CD4-positive, alpha-beta memory T cell (primary cell): ENCODE data around the gene SLC25A10. TPM values are rescaled to one million over a fixed set of nuclear protein-coding genes. Genes with fewer than 3 reads are reported as not detected.
A peak's percentile ranks its signal among the peaks of the same experiment; 100 is the strongest.

Experiments
- CTCF ChIA-PET: fragments of 350-600 bp; sonication (Branson Sonifier 250); formaldehyde crosslinking; loops from one replicate; lab custom pipeline; 2021; ENCODE audit warnings: inconsistent platforms; ENCODE audit not compliant: partially characterized antibody; lab: Charles Lee
- POLR2A ChIA-PET: fragments of 350-600 bp; sonication (Branson Sonifier 250); formaldehyde crosslinking; loops from one replicate; lab custom pipeline; 2021; ENCODE audit not compliant: partially characterized antibody; lab: Charles Lee
- DNase-seq, 5 donors: peaks; one replicate each; pipeline versions ENCODE4 v3.0.0 to v3.0.0-alpha.2; 2020 to 2022; ENCODE audit warnings: mixed read lengths in 1 of 5
- H3K27ac ChIP-seq: one replicate; pipeline ENCODE4 v1.7.0; 2013; ENCODE audit warnings: low read depth, low read length
- H3K27me3 ChIP-seq: 2 replicates; pipeline ENCODE4 v1.7.0; 2013; ENCODE audit warnings: mild to moderate bottlenecking, low read length, moderate library complexity; ENCODE audit not compliant: insufficient read depth
- H3K36me3 ChIP-seq: 2 replicates; pipeline ENCODE4 v1.7.0; 2013; ENCODE audit warnings: mild to moderate bottlenecking, low read length, moderate library complexity; ENCODE audit not compliant: insufficient read depth
- H3K4me1 ChIP-seq: 2 replicates; pipeline ENCODE4 v1.7.0; 2013; ENCODE audit warnings: mild to moderate bottlenecking, low read length, moderate library complexity; ENCODE audit not compliant: insufficient read depth
- H3K4me3 ChIP-seq, 2 donors: one replicate each; pipeline ENCODE4 v1.7.0; 2013; ENCODE audit warnings: low read length in 2 of 2, mild to moderate bottlenecking in 1 of 2
- H3K9me3 ChIP-seq, 2 donors: one replicate each; pipeline ENCODE4 v1.7.0; 2013; ENCODE audit warnings: low read length in 2 of 2, control low read depth in 1 of 2; ENCODE audit not compliant: control insufficient read depth in 1 of 2
- H3K27ac Mint-ChIP-seq, 7 donors: one replicate each; pipeline ENCODE4 v1.8.0; 2020 to 2021; ENCODE audit warnings: mixed read lengths in 7 of 7, mild to moderate bottlenecking in 6 of 7, inconsistent platforms in 3 of 7, moderate library complexity in 3 of 7
- H3K27me3 Mint-ChIP-seq, 2 donors: one replicate each; pipeline ENCODE4 v1.8.0; 2020 to 2021; ENCODE audit warnings: mixed read lengths in 2 of 2
- H3K36me3 Mint-ChIP-seq, 2 donors: one replicate each; pipeline ENCODE4 v1.8.0; 2020 to 2021; ENCODE audit warnings: mixed read lengths in 2 of 2, inconsistent platforms in 1 of 2, mild to moderate bottlenecking in 1 of 2
- H3K4me1 Mint-ChIP-seq, 4 donors: one replicate each; pipeline ENCODE4 v1.8.0; 2020 to 2021; ENCODE audit warnings: mixed read lengths in 4 of 4, mild to moderate bottlenecking in 1 of 4
- H3K4me3 Mint-ChIP-seq, 8 donors: one replicate each; pipeline ENCODE4 v1.8.0; 2020 to 2021; ENCODE audit warnings: mixed read lengths in 8 of 8, mild to moderate bottlenecking in 7 of 8, moderate library complexity in 6 of 8, inconsistent platforms in 3 of 8
- H3K9me3 Mint-ChIP-seq, 8 donors: one replicate each; pipeline ENCODE4 v1.8.0; 2020 to 2021; ENCODE audit warnings: mixed read lengths in 8 of 8, mild to moderate bottlenecking in 5 of 8, inconsistent platforms in 3 of 8, moderate library complexity in 1 of 8
- intact Hi-C: fragments of 100-400 bp; cut with micrococcal nuclease; formaldehyde crosslinking; loops from one replicate; pipeline ENCODE4 v1.15.1; 2023
- polyA plus RNA-seq, 2 donors: library from polyadenylated mRNA; unstranded; fragments of 300-500 nt; fragmentation: Illumina TruSeq; gene quantifications; one replicate each; pipeline ENCODE4 v1.2.3, GENCODE V29; 2021
- total RNA-seq, 2 experiments: library from RNA; stranded (reverse); gene quantifications; one replicate each; pipeline ENCODE4 v1.2.3, GENCODE V29; 2021

Gene SLC25A10
- total and polyA plus RNA-seq, 4 experiments from 2014 or later: 3.2 to 5.2 (median 4.5) TPM

DNA sequence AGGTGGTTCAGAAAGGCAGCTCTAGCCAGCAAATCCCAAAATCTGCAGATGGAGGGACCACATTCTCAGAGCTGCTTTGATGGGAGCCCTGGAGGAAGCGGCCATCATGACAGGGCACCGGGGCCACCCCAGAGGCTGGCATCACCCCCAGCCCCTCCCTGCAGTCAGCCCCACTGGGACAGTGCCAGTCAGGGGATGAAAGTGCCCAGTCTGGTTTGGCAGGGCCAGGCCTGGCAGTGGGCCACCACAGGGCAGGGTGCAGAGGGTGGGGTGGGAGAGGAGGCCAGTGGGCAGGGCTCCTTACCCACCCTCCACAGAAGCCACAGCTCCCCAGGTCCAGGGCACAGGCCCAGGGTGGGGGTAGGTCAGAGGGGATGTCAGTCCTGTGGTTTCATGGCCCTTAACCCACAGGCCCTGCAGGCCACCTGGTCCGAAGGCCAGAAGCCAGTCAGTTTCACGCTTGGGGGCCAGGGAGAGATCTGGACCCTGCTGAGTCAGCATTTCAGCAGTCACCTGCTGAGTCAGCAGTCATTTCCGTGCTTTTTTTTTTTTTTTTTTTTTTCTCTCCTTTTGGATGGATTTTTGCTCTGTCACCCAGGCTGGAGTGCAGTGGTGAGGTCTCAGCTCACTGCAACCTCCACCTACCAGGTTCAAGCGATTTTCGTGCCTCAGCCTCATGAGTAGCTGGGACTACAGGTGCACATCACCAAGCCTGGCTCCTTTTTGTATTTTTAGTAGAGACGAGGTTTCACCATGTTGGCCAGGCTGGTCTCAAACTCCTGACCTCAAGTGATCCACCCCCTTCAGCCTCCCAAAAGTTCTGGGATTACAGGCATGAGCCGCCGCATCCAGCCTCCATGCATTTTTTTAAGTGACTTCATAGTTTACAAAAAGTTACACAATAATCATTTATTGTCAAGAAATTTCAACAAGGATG is 10.4 kb downstream of the SLC25A10 start:
- H3K36me3 ChIP-seq: no peaks in the 10 kb centered on the region
- no peak overlapping the region for H3K27ac ChIP-seq
- no peaks in the 10 kb centered on the region for H3K9me3 ChIP-seq
- no peak for DNase-seq
- H3K4me1 ChIP-seq: no peaks in the 10 kb centered on the region
- ChIA-PET POLR2A (interaction anchor here (0.6 to 1.5 kb wide), 2 partner anchors 19 to 617 kb away, joined by 3 read pairs; partner anchors contain the start of gene MRPL12), CTCF (interaction anchor here (0.7 kb wide), 1 partner anchor 1345 kb away, joined by 3 read pairs; no protein-coding TSS in a partner anchor)
- H3K9me3 Mint-ChIP-seq: no peaks in the 10 kb centered on the region
- no peak overlapping the region for H3K27ac Mint-ChIP-seq
- peaks cover 9 to 11% of the 10 kb centered on the region in 2 donors for H3K27me3 Mint-ChIP-seq
- intact Hi-C loops: no loop called here
- no peaks in the 10 kb centered on the region for H3K36me3 Mint-ChIP-seq
- no peak overlapping the region for H3K4me3 ChIP-seq
- no peaks in the 10 kb centered on the region for H3K27me3 ChIP-seq
- no peak overlapping the region for H3K4me3 Mint-ChIP-seq
- peaks cover 0 to 3% (median 1%) of the 10 kb centered on the region in 4 donors for H3K4me1 Mint-ChIP-seq

DNA sequence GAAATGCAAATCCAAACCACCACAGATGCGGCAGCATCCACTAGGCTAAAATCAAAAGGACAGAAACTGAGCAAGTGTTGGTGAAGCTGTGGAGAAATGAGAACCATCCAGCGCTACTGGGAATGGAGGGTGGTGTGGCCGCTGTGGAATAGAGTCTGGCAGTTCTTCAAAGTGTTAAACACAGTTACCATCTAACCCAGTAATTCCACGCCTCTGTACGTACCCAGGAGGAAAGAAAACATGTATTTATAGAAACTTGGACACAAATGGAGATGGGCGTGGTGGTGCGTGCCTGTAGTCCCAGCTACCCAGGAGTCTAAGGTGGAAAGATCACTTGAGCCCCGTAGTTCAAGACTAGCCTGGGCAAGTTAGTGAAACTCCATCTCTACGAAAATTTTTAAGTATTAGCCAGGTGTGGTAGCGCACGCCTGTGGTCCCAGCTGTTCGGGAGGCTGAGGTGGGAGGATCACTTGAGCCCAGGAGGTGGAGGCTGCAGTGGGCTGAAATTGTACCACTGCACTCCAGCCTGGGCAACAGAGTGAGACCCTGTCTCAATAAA is 11.6 kb downstream of the SLC25A10 start:
- Histone ChIP-seq H3K36me3 (no peaks in the 10 kb centered on the region), H3K9me3 (no peaks in the 10 kb centered on the region), H3K4me1 (no peaks in the 10 kb centered on the region), H3K4me3 (no peak overlapping the region), H3K27ac (no peak overlapping the region), H3K27me3 (no peaks in the 10 kb centered on the region)
- intact Hi-C loops: no loop called here
- H3K4me3 Mint-ChIP-seq: no peak overlapping the region
- DNase-seq: no peak
- H3K27ac Mint-ChIP-seq: no peak overlapping the region
- CTCF ChIA-PET: no interaction called here
- H3K36me3 Mint-ChIP-seq: no peaks in the 10 kb centered on the region
- POLR2A ChIA-PET: no interaction called here
- H3K4me1 Mint-ChIP-seq: peaks cover 0 to 3% (median 1%) of the 10 kb centered on the region in 4 donors
- H3K27me3 Mint-ChIP-seq: peaks cover 9 to 11% of the 10 kb centered on the region in 2 donors
- no peaks in the 10 kb centered on the region for H3K9me3 Mint-ChIP-seq

DNA sequence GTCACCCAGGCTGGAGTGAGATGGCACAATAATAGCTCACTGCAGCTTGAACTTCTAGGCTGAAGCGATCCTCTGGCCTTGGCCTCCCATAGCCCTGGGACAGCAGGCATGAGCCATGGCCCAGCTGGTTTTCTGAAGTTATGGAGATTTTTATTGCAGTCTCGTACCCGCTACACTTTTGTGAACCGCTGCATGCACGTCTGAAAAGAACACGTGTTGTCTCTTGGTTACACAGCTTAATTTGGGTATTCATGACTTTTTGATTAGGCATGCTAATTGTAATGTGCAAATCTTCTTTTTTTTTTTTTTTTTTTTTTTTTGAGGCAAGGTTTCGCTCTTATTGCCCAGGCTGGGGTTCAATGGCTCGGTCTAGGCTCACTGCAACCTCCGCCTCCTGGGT is 13.4 kb downstream of the SLC25A10 start:
- no peaks in the 10 kb centered on the region for H3K4me1 ChIP-seq
- H3K27ac ChIP-seq: no peak overlapping the region
- CTCF ChIA-PET: interaction anchor here (0.6 to 1.6 kb wide), 2 partner anchors 12 kb away, joined by 3 to 6 read pairs; no protein-coding TSS in a partner anchor
- H3K4me1 Mint-ChIP-seq: peaks cover 0 to 3% (median 1%) of the 10 kb centered on the region in 4 donors
- H3K9me3 ChIP-seq: no peaks in the 10 kb centered on the region
- H3K27ac Mint-ChIP-seq: no peak overlapping the region
- no peak overlapping the region for H3K4me3 Mint-ChIP-seq
- no peak for DNase-seq
- no peaks in the 10 kb centered on the region for H3K27me3 ChIP-seq
- no peaks in the 10 kb centered on the region for H3K36me3 Mint-ChIP-seq
- POLR2A ChIA-PET: no interaction called here
- intact Hi-C loops: no loop called here
- no peaks in the 10 kb centered on the region for H3K9me3 Mint-ChIP-seq
- H3K27me3 Mint-ChIP-seq: peaks cover 12 to 15% of the 10 kb centered on the region in 2 donors
- no peak overlapping the region for H3K4me3 ChIP-seq
- no peaks in the 10 kb centered on the region for H3K36me3 ChIP-seq

DNA sequence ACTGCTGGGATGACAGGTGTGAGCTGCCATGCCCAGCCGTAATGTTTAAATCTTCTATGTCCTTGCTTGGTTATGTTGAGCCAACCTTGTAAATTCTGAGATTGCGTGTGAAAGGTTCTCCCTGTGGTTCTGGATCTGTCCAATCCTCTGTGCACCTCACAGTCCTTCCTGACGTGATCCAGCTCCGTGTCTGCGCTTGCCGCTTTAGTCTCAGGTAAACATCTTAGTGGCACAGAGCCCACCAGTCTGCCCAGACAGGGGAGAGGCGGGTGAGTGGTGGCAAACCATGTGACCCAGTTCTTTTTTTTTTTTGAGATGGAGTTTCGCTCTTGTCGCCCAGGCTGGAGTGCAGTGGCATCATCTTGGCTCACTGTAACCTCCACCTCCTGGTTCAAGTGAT is 13.9 kb downstream of the SLC25A10 start:
- intact Hi-C loops: no loop called here
- Histone ChIP-seq H3K9me3 (no peaks in the 10 kb centered on the region), H3K27ac (no peak overlapping the region), H3K36me3 (no peaks in the 10 kb centered on the region), H3K27me3 (no peaks in the 10 kb centered on the region), H3K4me3 (no peak overlapping the region), H3K4me1 (no peaks in the 10 kb centered on the region)
- ChIA-PET CTCF (interaction anchor here (1.6 kb wide), 1 partner anchor 12 kb away, joined by 6 read pairs; no protein-coding TSS in a partner anchor), POLR2A (no interaction called here)
- Mint-ChIP-seq H3K36me3 (no peaks in the 10 kb centered on the region), H3K27ac (no peak overlapping the region), H3K4me1 (peaks cover 0 to 3% (median 1%) of the 10 kb centered on the region in 4 donors), H3K9me3 (no peaks in the 10 kb centered on the region), H3K27me3 (peaks cover 14 to 18% of the 10 kb centered on the region in 2 donors), H3K4me3 (no peak overlapping the region)
- DNase-seq: no peak

DNA sequence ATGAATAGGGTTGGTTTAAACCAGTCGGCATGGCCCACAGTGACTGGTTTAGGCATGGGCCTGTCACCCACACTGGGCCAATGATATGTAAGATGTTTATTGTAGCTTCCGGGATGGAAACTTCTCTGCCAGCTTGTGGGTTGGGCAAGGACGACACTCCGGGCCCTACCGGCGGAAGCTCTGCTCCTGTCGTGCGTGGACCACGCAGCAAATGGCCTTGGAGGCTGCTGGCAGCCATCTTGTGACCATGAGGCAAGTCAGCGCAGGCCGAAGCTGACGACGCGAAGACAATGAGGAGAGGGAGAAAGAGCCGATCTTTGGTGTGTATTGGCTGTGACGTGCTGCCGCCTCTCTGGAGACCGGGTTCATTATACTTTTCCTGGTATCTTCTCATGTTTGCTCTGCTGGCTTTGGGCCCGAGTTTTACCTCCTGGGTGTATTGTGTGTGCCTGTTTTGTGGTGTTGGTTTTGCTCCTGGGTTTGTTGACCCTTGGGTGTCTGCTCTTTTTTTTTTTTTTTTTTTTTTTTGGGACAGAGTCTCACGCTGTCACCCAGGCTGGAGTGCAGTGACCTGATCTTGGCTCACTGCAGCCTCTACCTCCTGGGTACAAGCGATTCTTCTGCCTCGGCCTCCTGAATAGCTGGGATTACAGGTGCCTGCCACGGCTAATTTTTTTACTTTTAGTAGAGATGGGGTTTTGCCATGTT is 15.4 kb downstream of the SLC25A10 start:
- Mint-ChIP-seq H3K27me3 (peaks cover 15 to 19% of the 10 kb centered on the region in 2 donors), H3K27ac (no peak overlapping the region), H3K4me3 (no peak overlapping the region), H3K9me3 (no peaks in the 10 kb centered on the region), H3K4me1 (peaks cover 0 to 3% (median 1%) of the 10 kb centered on the region in 4 donors), H3K36me3 (no peaks in the 10 kb centered on the region)
- intact Hi-C loops: no loop called here
- Histone ChIP-seq H3K9me3 (no peaks in the 10 kb centered on the region), H3K4me3 (no peak overlapping the region), H3K27ac (no peak overlapping the region), H3K36me3 (no peaks in the 10 kb centered on the region), H3K27me3 (no peaks in the 10 kb centered on the region), H3K4me1 (no peaks in the 10 kb centered on the region)
- DNase-seq: no peak
- ChIA-PET POLR2A (no interaction called here), CTCF (no interaction called here)

DNA sequence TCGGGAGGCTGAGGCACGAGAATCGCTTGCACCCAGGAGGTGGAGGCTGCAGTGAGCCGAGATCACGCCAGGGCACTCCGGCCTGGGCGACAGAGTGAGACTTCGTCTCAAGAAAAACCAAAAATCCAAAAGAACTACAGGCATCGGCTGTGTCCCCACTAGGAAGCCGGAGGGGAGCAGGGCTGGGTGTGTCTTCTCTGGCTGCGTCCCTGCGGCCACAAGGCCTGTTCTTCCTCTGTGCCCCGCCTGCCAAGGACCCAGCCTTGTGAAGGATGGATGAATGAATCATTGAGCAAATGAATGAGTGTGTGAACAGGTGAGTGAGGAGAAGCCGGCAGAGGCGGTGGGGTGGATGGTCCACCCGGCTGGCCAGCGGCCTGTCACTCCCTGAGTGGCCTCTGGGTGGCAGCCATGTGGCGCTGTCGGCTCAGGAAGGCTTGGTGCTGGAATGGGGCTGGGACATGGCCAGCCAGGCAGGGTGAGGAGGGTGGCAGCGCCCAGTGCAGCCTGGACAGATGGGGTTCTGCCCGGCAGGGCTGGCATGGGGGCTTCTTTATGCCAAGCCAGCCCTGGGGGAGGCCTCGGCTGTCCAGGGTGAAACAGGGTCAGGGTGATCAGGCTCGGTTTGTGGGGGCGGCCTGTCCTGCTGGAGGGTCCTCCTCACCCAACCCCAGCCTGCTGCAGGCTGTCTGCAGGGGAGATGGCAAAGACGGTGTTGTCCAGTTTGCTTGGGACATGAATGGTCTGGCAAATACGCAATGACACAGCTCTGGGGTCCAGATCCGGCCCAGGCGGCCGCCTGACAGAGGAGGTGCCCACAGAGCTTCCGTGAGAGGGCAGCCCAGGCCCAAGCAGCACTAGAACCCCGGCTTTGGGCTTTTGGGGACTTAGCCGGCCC is 21.7 kb downstream of the SLC25A10 start:
- peak in 4 of 5 donors; percentile 43 to 50 (median 46) for DNase-seq
- POLR2A ChIA-PET: no interaction called here
- peak overlapping the region in 1 of 7 donors; percentile 19 for H3K27ac Mint-ChIP-seq
- H3K4me3 Mint-ChIP-seq: no peak overlapping the region
- Histone ChIP-seq H3K9me3 (no peaks in the 10 kb centered on the region), H3K36me3 (no peaks in the 10 kb centered on the region), H3K4me3 (no peak overlapping the region), H3K27me3 (no peaks in the 10 kb centered on the region), H3K4me1 (no peaks in the 10 kb centered on the region), H3K27ac (no peak overlapping the region)
- H3K27me3 Mint-ChIP-seq: peaks cover 11 to 14% of the 10 kb centered on the region in 2 donors
- intact Hi-C loops: no loop called here
- H3K36me3 Mint-ChIP-seq: no peaks in the 10 kb centered on the region
- CTCF ChIA-PET: no interaction called here
- H3K9me3 Mint-ChIP-seq: peaks cover 0 to 1% (median 0%) of the 10 kb centered on the region in 8 donors
- H3K4me1 Mint-ChIP-seq: peaks cover 0 to 7% (median 6%) of the 10 kb centered on the region in 4 donors
